Myocyte (in vitro differentiated cells): ENCODE measurements around the gene SETD2. TPM values are rescaled to one million over a fixed set of nuclear protein-coding genes. Genes with fewer than 3 reads are reported as not detected.

ENCODE experiments used
- DNase-seq: peaks from one replicate; pipeline ENCODE4 v3.0.0-alpha.2; 2012; ENCODE audit warnings: low read depth
- total RNA-seq: library from RNA; depleted of rRNA; stranded (reverse); fragments of >200 nt; gene quantifications from 2 replicates; pipeline ENCODE4 v1.2.3, GENCODE V29; 2014

The SETD2 gene
- total RNA-seq, 1 donor from 2014 or later = 31.3 TPM

GRCh38 chr3:47009225-47010110, 154.4 kb downstream of the SETD2 start:
- DNase-seq = peak; percentile 90

- no peak for DNase-seq
Observed at GRCh38 chr3:47008851-47009224, 155.1 kb downstream of the SETD2 start.

GRCh38 chr3:47008234-47008796, 155.6 kb downstream of the SETD2 start:
- no peak for DNase-seq

GRCh38 chr3:47007482-47008233, 156.3 kb downstream of the SETD2 start:
- no peak for DNase-seq

- DNase-seq = no peak
Observed at GRCh38 chr3:47007001-47007400, 156.9 kb downstream of the SETD2 start.

- DNase-seq = no peak
Observed at GRCh38 chr3:47006145-47006651, 157.7 kb downstream of the SETD2 start.

- no peak for DNase-seq
Observed at GRCh38 chr3:47005212-47006144, 158.4 kb downstream of the SETD2 start.

- no peak for DNase-seq
Observed at GRCh38 chr3:47004369-47005211, 159.3 kb downstream of the SETD2 start.

- DNase-seq = no peak
Observed at GRCh38 chr3:47003461-47004368, 160.2 kb downstream of the SETD2 start.

- DNase-seq = no peak
Observed at GRCh38 chr3:47003056-47003410, 160.9 kb downstream of the SETD2 start.

GRCh38 chr3:47002171-47003055, 161.5 kb downstream of the SETD2 start:
- DNase-seq = no peak

GRCh38 chr3:47001731-47002170, 162.2 kb downstream of the SETD2 start:
- DNase-seq = no peak

- no peak for DNase-seq
Observed at GRCh38 chr3:47000922-47001730, 162.8 kb downstream of the SETD2 start.

- peak; percentile 62 for DNase-seq
Observed at GRCh38 chr3:47000198-47000815, 163.6 kb downstream of the SETD2 start.

GRCh38 chr3:46999516-47000197, 164.3 kb downstream of the SETD2 start:
- no peak for DNase-seq
